Activated CD4-positive, alpha-beta T cell treated with anti-CD3 and anti-CD28 coated beads, Interleukin-2, amount 50 U/mL, for 48 hours (primary cell): ENCODE data around the gene RABGAP1L.
"Not testable (repeated sequence)": the region's sequence is repeated elsewhere in the genome, so short reads cannot be mapped to it uniquely, and the experiment has no call there.

Experiments used
- DNase-seq, 2 experiments: peaks; one replicate each; pipeline ENCODE4 v3.0.0-alpha.2; 2020

RABGAP1L gene

DNA sequence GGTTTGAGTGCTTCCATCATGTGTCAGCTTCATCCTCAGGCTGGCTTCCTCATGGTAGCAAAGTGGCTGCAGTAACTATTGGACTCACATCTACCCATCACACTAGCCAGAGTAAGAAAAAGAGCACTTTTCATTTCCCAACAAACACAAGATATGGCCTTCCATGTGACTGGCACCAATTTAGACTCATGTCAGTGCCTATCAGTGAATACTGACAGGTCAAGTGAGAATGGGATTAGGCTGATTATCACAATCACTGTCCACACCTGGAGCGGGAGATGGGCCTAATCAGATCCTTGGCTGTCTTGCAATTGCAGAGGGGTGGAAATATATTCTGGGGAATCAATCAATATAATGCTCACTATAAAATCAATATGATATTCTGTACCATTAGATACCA is 2.9 kb upstream of the RABGAP1L start:
- no peak for DNase-seq

DNA sequence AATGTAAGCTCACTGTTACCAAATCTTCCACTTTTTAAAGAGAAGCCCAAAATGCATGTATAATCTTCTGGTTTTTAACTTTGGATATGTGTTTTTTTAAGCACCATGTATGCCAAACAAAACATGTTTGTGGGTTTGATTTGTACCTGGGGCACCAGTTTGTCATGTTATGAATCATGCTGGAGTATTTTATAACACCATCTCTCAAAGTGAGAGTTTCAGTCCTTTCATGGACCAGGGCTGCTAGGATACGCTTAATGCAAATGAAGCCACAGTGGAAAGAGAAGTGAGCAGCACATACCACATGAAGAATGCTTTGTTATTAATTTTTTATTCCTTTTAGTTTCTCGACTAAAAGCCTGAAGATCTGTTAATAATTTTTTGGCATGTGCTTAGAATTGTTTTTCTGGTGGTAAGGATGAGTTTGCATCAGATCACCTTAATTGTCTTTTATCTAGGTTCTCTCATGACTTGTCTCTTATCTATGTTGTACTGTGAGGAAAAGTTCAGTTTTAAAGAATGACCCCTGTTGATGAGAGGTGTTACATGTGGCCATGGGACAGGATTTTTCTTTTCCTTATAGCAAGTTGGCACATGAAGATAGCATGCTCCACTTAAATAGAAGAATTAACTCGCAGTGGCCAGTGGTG is 2.0 kb upstream of the RABGAP1L start:
- DNase-seq, result peak in 1 of 2 experiments; percentile 41

DNA sequence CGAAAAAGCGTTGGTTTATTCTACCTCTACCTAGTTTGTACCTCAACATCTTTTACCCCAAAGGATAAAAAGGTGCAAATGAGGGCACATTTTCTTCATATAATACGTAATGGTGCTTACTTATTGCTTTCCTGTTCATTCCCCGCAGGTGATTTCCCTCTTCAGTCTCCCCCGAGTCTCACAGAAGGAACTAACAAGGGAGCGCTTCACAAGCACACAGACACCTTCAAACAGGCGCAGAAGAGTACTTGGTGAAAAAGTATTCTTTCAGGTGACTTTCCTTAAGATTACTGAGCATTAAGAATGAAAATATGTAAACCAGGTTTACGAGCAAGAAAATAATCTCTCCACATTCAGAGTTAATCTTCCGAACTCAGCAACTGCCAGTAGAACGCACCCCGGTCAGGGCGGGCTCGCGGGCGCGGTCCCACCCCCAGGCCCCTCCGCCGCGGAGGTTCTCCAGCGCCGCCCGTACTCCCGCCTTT is 511 bp upstream of the RABGAP1L start:
- DNase-seq, result no peak

DNA sequence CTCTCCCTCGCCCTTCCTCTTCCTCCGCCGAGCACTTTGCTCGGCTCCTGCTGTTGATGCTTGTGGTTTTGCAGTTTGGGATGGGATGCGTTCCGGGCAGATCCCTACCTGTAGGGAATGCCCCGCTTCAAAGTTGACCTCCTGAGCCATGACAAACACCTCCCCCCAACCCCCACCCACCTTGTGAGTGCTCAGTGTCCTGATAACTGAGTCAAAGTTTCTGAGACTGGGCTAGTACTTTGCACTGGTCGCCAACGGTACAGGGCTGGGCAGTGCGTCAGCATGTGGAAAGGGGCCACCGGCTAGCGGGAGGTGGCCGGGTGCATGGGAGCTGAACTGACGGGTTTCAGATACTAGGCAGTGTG is 771 bp downstream of the RABGAP1L start:
- DNase-seq, result peak; percentile 30 to 52

DNA sequence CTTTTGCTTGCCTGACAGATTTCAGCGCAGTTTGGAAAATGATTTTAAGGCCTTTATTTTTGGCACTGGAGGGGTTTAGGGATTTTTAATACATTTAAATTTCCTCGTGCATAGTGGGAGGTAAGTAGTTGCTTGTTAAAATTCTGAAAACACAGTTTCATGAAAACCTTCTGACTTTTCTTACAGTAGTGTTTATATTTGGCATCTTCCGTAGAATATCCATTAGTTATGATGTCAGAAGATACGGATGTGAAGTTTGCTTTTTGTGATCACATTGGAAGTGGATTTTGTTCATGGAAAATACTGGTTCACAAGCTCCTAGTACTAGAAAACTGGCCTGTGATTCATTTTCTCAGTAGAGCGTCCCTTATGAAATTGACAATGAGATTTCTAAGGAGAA is 1.3 kb downstream of the RABGAP1L start:
- DNase-seq, result no peak

DNA sequence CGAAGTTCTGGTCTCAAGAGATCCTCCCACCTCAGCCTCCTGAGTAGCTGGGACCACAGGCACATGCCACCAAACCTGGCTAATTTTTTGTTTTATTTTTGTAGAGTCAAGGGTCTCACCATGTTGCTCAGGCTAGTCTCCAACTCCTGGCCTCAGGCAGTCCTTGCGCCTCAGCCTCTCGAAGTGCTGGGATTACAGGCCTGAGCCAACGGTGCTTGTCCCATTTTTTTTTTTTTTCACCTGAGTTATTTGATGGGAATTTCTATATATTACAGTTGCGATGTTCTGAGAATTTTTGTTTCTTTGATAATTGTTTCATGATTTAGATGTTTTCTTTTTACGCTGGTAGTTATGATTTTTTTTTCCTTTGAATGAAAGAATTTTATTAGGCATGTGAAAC is 2.5 kb downstream of the RABGAP1L start:
- DNase-seq, result no peak

DNA sequence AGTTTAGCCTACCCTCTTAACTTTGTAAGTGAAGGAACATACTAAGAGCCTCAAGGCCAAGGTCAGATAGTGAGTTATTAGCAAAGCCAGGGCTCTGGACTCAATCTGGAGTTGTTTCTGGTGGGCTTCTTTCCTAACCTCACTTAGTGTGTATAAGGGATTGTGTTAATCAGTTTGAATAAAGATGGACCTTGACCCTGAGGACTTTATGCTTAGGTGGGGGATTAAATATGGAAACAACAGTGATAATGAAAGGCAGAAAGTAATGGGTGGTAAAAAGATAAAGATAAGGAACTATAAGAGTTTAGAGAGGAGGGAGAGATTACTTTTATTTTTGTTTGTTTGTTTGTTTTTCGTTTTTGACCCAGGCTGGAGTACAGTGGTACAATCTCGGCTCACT is 5.5 kb downstream of the RABGAP1L start:
- no peak for DNase-seq

DNA sequence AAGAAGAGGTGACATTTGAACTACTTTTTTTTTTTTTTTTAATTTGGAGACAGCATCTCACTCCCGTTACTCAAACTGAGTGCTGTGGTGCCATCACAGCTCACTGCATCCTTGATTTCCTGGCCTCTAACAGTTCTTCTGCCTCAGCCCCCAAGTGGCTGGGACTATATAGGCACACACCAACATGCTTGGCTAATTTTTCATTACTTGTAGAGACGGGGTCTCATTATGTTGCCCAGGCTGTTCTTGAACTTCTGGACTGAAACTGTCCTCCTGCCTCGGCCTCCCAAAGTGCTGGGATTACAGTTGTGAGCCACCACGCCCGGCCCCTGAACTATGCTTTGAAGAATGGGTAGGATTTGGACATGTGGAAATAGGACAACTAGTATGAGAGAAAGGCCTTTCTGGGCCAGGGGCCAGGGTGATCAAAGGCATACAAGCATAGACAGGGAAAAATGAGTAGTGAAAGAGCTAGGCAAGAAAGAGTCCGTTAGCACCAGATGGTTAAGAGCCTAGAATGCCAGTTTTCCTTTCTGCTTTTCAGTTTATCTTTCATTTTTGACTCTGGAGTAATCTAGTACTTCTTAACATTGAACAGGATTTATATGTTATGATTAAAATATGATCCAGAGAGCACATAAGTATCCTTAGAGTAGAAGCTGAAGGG is 6.3 kb downstream of the RABGAP1L start:
- DNase-seq, result no peak

DNA sequence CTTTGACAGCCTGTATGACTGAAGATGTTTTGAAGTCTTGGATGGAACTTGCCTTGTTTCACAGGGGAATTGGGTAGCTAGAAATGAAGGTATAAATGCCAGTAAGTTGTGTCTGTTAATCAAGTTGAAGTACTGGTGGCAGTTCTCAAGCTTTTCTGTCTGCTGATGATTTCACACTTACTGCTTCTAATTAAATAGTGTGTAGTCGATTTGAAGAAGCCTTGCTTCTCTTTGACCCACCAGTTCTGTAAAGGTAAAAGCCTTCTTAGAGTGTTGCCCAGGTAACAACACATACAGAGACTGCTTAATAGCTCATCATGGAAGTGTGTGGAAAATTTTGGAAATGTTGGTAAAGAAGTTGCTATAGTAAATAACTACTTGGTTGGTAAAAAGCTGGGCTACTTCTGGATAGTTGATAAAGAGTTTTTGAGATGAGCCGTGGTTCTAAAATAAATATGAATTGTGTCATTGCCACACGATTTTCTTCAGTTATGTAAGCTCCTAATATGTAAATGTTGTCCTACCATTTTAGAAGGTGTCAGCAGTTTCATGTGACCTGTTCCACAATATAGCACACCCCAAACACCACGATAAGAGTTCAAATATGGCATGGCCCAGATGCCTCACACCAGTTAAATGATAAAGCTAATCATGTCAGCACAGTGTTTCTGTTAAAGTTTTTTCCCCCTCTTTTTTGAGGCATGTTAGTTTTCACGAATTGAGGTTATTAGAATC is 7.4 kb downstream of the RABGAP1L start:
- DNase-seq, result no peak

DNA sequence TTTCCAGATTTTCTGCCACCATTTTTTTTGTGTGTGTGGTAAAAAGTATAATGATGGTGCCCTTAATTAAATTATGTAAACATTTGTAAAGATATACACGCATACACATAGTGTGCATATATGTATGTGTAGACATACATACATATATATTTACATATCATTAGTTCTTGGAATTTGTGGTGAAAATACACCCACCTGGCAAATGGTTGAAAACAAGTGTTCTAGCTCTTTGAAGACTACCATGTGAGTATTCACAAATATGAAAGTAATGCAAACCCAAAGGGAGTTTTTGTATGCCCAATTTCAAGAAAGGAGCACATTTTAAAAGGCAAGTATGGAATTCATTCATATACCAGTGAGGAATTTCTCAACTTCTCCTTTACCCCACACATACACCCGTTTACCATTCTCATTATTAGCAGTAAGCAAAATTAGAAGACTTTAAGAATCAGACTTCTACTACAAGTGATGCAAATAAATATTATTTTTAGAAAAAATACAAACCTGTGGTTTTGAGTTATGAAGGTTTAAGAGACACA is 8.0 kb downstream of the RABGAP1L start:
- DNase-seq, result no peak

DNA sequence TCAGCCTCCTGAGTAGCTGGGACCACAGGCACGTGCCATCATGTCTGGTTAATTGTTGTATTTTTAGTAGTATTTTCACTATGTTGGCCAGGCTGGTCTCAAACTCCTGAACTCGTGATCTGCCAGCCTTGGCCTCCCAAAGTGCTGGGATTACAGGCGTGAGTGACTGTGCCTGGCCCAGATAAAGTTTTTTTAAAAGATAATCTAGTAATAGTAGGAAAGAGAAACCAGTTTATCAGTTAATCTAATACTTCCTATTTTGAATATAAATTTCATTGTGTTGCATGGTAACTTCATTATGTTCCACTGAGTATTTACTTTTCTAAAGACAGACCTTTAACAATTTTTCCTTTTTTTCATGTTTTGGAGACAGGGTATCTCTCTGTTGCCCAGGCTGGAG is 10.0 kb downstream of the RABGAP1L start:
- DNase-seq, result no peak

DNA sequence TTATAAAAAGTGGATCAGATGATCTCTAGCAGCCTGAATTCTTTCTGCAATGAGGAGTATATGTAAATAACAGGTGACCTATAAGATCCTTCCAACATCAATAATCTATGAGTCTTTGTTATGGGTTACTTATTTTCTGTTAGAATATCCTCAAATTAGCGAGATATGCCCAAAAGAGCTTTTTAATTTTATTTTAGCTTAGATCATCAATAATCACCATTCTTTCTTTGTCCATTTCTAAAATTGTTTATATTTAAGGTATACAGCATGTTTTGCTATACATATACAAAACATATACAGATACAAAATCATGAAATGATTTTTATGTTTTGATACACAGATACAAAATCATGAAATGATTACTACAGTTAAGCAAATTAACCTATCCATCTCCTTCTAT is 11.8 kb downstream of the RABGAP1L start:
- DNase-seq, result no peak

DNA sequence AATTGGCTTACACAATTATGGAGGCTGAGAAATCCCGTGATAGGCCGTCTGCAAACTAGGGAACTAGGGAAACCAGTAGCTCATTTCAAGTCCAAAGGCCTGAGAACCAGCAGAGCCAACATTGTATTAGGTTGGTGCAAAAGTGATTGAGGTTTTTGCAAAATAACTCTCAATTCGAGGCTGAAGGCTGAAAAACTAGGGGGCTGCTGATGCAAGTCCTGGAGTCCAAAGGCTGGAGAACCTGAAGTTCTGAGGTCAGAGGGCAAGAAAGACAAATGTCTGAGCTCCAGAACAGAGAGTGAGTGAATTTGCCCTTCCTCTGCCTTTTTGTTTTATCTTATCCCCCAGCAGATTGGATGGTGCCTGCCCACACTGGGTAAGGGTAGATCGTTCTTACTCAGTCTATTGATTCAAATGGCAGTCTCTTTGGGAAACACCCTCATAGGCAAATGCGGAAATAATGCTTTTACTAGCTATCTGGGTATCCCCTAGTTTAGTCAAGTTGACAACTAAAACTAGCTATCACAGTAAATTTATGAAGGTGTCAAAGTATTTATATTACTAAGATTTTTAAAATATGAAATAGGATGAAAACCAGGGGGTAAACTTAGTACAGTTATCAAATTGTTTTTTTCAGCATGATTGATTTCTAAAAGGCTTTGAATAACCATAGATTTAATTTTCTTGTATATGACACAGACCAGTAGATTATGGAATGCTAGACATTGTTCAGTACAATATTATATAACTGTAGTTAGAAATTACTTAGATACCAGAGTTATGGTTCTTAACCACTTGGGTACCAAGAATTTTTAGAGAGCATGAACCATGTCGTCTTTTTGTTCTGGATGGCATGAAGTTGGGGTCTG is 15.4 kb downstream of the RABGAP1L start:
- peak in 1 of 2 experiments; percentile 48 for DNase-seq

DNA sequence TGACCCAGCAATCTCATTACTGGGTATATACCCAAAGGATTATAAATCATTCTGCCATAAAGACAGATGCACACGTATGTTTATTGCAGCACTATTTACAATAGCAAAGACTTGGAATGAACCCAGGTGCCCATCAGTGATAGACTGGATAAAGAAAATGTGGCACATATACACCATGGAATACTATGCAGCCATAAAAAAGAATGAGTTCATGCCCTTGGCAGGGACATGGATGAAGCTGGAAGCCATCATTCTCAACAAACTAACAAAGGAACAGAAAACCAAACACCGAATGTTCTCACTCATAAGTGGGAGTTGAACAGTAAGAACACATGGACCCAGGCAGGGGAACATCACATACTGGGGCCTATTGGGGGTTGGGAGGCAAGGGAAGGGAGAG is 19.1 kb downstream of the RABGAP1L start:
- not testable (repeated sequence) for DNase-seq

DNA sequence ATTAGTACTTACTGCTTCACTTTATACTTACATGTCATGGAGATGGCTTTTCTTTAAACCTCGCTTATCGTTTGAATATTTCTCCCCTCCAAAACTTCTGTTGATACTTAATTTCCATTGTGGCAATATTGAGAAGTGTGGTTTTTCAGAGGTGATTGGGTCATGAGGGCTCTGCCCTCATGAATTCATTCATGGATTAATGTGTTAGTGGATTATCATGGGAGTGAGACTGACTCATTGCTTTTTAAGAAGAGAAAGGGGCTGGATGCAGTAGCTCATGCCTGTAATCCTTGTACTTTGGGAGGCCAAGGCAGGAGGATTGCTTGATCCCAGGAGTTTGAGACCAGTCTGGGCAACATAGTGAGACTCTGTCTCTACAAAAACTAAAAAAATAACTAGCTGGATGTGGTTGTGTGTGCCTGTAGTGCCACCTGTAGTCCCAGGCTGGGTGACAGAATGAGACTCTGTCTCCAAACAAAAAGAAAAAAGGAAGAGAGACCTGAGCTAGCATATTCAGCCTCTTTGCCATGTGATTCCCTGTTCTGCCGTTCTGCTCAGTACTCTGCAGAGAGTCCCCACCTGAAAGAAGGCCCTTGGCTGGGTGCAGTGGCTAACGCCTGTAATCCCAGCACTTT is 30.2 kb downstream of the RABGAP1L start:
- DNase-seq, result no peak

DNA sequence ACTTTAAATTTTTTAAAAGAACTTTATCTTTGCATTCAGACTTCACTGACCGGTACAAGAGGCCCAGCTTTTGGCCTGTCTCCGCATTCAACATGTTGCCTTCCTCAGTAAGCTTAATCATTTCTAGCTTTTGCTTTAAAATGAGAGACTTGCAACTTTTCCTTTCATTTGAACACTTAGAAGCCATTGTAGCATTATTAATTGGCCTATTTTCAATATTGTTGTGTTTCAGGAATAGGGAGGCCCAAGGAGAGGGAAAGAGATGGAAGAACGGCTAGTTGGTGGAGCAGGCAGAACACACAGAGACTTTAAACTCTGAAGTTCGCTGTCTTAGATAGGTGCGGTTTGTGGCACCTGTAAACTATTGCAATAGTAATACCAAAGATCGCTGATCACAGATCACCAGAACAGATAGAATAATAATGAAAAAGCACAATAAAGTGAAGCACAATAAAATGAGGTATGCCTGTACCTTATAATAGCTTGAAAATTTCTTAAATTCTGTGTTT is 31.4 kb downstream of the RABGAP1L start:
- no peak for DNase-seq

DNA sequence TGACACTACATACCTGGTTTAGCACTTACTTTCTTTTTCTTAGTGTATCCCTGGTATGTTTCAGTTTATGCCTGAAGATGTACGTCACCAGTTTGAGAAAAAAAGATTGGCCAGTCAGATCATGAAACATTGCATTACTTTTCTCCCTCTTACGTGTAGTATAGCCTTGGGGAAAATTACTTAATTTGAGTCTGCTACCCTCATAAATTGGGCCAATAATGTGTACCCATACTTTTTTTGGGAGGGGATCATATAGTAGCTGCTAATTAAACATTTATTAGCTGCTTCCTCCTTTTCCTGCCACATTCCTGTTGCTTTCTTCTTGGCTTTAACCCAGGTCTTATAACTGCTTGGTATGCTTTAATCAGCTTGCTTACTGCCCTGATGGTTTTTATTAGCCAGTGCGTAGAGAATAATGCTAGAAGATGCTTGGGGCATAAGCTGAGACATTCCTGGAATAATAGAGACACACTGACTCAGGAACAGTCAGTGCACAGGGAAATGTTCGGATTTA is 32.1 kb downstream of the RABGAP1L start:
- no peak for DNase-seq

DNA sequence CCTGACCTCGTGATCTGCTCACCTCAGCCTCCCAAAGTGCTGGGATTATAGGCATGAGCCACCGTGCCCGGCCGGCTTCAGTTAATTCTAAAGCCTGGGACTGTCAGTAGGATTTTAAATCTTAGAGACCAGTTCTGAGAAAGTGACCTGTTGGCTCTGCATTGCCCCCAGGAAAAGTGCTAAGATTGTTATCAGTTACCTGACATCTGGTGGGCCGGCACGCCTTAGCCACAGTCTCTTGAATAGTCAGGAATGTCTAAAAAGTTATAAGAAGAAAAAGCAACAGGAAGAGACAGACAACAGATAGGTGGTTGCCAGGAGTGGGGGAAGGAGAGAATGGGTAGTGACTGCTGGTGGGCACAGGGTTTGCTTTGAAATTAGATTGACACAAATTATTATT is 35.1 kb downstream of the RABGAP1L start:
- DNase-seq, result no peak

DNA sequence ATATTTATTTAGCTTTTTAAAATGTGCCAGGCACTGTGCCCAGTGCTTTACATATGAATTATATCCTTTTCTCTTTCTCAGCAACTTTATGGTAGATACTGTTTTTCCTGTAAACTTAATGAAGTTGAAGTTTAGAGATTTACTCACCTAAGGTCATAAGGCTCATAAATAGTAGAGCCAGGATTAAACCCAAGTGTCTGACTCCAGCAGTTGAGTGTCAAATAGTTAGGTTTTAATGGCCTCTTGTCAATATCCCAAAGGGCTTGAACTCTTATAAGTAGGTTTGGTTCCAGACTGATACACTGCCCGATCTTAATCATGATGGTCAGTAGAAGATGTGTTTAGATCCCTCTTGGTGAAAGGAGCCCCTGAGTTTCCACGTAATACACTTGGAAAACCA is 37.8 kb downstream of the RABGAP1L start:
- no peak for DNase-seq

DNA sequence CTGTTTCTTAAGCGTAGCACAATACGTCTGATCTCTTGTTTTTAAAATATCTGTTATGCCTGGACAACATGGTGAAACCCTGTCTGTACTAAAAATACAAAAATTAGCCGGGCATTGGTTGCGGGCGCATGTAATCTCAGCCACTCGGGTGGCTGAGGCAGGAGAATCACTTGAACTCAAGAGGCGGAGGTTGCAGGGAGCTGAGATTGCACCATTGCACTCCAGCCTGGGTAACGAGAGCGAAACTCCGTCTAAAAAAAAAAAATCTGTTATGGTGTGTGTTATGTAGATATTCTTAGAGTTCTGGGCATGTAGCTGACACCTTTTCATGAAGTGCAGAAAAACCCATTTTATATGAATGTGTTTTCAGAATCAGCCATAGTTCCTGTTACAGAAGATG is 38.2 kb downstream of the RABGAP1L start:
- DNase-seq, result no peak

DNA sequence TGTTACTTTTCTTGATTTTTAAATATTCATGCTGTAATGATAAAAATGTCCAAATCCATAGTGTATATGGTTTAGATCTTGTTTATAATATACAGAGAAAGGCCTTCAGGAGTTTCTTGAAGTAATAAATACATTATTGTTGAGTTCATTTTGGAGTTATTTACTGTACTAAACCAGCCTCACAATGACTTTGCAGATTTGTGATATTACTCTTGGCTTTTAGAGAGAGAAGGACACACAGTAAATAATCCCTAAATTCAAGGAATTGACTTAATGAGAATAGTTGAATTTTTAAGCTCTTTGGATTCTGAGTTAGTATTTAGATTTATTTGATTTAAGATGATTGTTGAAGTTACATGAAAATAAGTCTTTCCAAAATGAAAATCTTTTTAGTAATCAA is 38.9 kb downstream of the RABGAP1L start:
- no peak for DNase-seq

DNA sequence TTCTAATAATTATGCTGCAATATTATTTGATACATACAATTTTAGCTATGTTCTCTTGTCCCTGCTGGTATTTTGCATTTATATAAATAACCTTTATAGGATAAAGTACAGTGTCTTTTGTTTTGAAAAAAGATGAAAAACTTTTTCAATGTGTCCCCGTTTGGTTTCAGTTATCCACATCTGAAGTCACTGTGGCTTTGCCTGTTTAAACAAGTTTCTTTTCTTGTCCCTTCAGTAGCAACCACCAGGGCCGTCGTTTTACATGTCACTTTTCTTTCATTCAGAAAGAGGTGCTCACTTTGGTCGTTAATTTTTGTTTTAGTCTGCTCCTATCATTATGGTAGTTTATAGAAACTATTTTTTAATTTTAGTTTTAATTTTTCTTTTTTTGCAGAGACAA is 41.4 kb downstream of the RABGAP1L start:
- no peak for DNase-seq
